GM18867 (cell line): ENCODE data around the gene TGM1.

Source experiments
- ATAC-seq: cut with Tn5 transposase; IDR thresholded peaks from one replicate; pipeline ENCODE4 v1.9.1; 2021; ENCODE audit warnings: mild to moderate bottlenecking, moderate library complexity; ENCODE audit not compliant: unreplicated experiment

TGM1 gene

GRCh38 chr14:24292118-24292807 lies 29.3 kb upstream of the TGM1 start:
- no peak for ATAC-seq

- no peak for ATAC-seq
These were observed 28.6 kb upstream of the TGM1 start for GRCh38 chr14:24291446-24292117.

GRCh38 chr14:24290746-24291145 lies 27.8 kb upstream of the TGM1 start:
- no peak for ATAC-seq

- no peak for ATAC-seq
These were observed 26.8 kb upstream of the TGM1 start for GRCh38 chr14:24289649-24290280.

- ATAC-seq, result no peak
These were observed 24.0 kb upstream of the TGM1 start for GRCh38 chr14:24286996-24287395.

- ATAC-seq, result no peak
These were observed 22.4 kb upstream of the TGM1 start for GRCh38 chr14:24285351-24285750.

- no peak for ATAC-seq
These were observed 21.6 kb upstream of the TGM1 start for GRCh38 chr14:24284501-24285035.

- no peak for ATAC-seq
These were observed 21.0 kb upstream of the TGM1 start for GRCh38 chr14:24283796-24284460.

GRCh38 chr14:24282736-24283135 lies 19.8 kb upstream of the TGM1 start:
- no peak for ATAC-seq

- no peak for ATAC-seq
These were observed 18.7 kb upstream of the TGM1 start for GRCh38 chr14:24281636-24282035.

GRCh38 chr14:24280797-24281460 lies 18.0 kb upstream of the TGM1 start:
- no peak for ATAC-seq

GRCh38 chr14:24279301-24280186 lies 16.6 kb upstream of the TGM1 start:
- ATAC-seq, result peak; percentile 52

GRCh38 chr14:24278424-24278823 lies 15.4 kb upstream of the TGM1 start:
- ATAC-seq, result no peak

GRCh38 chr14:24277606-24278321 lies 14.8 kb upstream of the TGM1 start:
- ATAC-seq, result no peak

- ATAC-seq, result no peak
These were observed 14.1 kb upstream of the TGM1 start for GRCh38 chr14:24277071-24277470.

- peak; percentile 31 for ATAC-seq
These were observed 11.1 kb upstream of the TGM1 start for GRCh38 chr14:24274101-24274543.

- ATAC-seq, result no peak
These were observed 10.5 kb upstream of the TGM1 start for GRCh38 chr14:24273422-24273998.

GRCh38 chr14:24272467-24272866 lies 9.5 kb upstream of the TGM1 start:
- ATAC-seq, result no peak

GRCh38 chr14:24271834-24272263 lies 8.9 kb upstream of the TGM1 start:
- ATAC-seq, result no peak
